Endothelial cell (in vitro differentiated cells): ENCODE results near the gene LIPH. TPM values are rescaled to one million over a fixed set of nuclear protein-coding genes. Genes with fewer than 3 reads are reported as not detected.

Experiments used
- DNase-seq: peaks from one replicate; pipeline ENCODE4 v3.0.0; 2021; ENCODE audit warnings: low spot score
- H3K27ac Mint-ChIP-seq: one replicate; pipeline ENCODE4 v1.8.0; 2021; ENCODE audit warnings: mixed read lengths, inconsistent platforms; ENCODE audit not compliant: unreplicated experiment
- H3K27me3 Mint-ChIP-seq: one replicate; pipeline ENCODE4 v1.8.0; 2021; ENCODE audit warnings: mild to moderate bottlenecking, moderate library complexity, mixed read lengths, inconsistent platforms; ENCODE audit not compliant: unreplicated experiment
- H3K36me3 Mint-ChIP-seq: one replicate; pipeline ENCODE4 v1.8.0; 2021; ENCODE audit warnings: mild to moderate bottlenecking, low read depth, mixed read lengths, inconsistent platforms; ENCODE audit not compliant: unreplicated experiment
- H3K4me1 Mint-ChIP-seq: one replicate; pipeline ENCODE4 v1.8.0; 2021; ENCODE audit warnings: mild to moderate bottlenecking, mixed read lengths, inconsistent platforms; ENCODE audit not compliant: unreplicated experiment
- H3K4me3 Mint-ChIP-seq: one replicate; pipeline ENCODE4 v1.8.0; 2021; ENCODE audit warnings: mild to moderate bottlenecking, mixed read lengths, inconsistent platforms; ENCODE audit not compliant: unreplicated experiment
- H3K9me3 Mint-ChIP-seq: one replicate; pipeline ENCODE4 v1.8.0; 2021; ENCODE audit warnings: mixed read lengths, inconsistent platforms; ENCODE audit not compliant: unreplicated experiment
- total RNA-seq: library from RNA; stranded (reverse); fragmentation: NEBNext Ultra II Directional; extraction: Animal tissue kit (Norgen Biotek cat#: 25700); gene quantifications from one replicate; pipeline ENCODE4 v1.2.1, GENCODE V29; 2021; ENCODE audit not compliant: unreplicated experiment
- TF ChIP-seq, protein P1 (sequence below): fragments of 200-600 bp; sonication (generic); IDR thresholded peaks from one replicate; pipeline ENCODE4 v1.5.0; 2021; ENCODE audit warnings: antibody characterized with exemption; ENCODE audit not compliant: unreplicated experiment

Gene LIPH
- total RNA-seq, 1 donor from 2014 or later: 2.5 TPM

DNA sequence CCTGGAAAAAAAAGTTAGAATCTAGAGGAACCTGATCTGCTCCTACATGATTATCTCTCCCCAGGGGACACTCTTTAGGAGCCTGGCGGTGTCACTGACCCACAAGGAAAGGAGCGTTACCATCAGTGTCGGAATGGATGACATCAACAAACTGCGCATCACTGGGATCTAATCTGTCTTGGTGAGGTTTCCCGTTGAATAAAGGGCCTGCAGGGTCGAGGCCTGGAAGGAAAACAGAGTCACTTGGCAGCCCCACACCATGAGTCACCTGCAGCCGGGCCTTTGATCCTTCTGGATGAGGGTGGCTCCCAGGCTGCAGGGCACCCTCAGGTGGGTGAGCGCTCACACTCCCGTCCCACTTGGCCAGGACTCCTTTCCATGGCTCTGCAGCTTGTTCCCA, 25.0 kb downstream of the LIPH start:
- no peaks in the 10 kb centered on the region for H3K4me1 Mint-ChIP-seq
- no peaks in the 10 kb centered on the region for H3K36me3 Mint-ChIP-seq

DNA sequence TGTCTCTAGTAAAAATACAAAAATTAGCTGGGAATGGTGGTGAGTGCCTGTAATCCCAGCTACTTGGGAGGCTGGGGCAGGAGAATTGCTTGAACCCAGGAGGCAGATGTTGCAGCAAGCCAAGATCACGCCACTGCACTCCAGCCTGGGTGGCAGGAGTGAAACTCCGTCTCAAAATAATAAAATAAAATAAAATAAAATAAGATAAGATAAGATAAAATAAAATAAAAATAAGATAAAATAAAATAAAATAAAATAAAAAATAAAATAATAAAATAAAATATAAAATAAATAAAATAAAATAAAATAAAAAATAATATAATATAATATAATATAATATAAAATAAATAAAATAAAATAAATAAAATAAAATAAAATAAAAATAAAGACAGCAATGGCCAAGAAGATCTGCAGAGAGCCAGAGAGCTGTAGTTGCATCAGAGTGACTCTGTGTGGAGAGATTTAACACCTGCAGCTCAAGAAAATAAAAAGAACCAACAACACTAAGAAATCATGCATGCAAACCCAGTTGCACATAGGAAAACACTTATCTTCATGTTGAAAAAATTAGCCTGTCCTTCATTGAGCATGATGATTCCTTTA, 25.9 kb downstream of the LIPH start:
- TF ChIP-seq, protein P1, sequence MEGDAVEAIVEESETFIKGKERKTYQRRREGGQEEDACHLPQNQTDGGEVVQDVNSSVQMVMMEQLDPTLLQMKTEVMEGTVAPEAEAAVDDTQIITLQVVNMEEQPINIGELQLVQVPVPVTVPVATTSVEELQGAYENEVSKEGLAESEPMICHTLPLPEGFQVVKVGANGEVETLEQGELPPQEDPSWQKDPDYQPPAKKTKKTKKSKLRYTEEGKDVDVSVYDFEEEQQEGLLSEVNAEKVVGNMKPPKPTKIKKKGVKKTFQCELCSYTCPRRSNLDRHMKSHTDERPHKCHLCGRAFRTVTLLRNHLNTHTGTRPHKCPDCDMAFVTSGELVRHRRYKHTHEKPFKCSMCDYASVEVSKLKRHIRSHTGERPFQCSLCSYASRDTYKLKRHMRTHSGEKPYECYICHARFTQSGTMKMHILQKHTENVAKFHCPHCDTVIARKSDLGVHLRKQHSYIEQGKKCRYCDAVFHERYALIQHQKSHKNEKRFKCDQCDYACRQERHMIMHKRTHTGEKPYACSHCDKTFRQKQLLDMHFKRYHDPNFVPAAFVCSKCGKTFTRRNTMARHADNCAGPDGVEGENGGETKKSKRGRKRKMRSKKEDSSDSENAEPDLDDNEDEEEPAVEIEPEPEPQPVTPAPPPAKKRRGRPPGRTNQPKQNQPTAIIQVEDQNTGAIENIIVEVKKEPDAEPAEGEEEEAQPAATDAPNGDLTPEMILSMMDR: no peak
- no peak overlapping the region for H3K4me3 Mint-ChIP-seq
- H3K9me3 Mint-ChIP-seq: no peaks in the 10 kb centered on the region
- no peak for DNase-seq
- H3K27ac Mint-ChIP-seq: no peak overlapping the region
- no peaks in the 10 kb centered on the region for H3K4me1 Mint-ChIP-seq
- no peaks in the 10 kb centered on the region for H3K36me3 Mint-ChIP-seq
- peaks cover 2% of the 10 kb centered on the region for H3K27me3 Mint-ChIP-seq

More for the DNA sequence above, 25.0 kb downstream of the LIPH start:
- Mint-ChIP-seq H3K27me3 (peaks cover 2% of the 10 kb centered on the region), H3K9me3 (no peaks in the 10 kb centered on the region), H3K4me3 (no peak overlapping the region), H3K27ac (no peak overlapping the region)
- DNase-seq: no peak
- TF ChIP-seq, protein P1: no peak

DNA sequence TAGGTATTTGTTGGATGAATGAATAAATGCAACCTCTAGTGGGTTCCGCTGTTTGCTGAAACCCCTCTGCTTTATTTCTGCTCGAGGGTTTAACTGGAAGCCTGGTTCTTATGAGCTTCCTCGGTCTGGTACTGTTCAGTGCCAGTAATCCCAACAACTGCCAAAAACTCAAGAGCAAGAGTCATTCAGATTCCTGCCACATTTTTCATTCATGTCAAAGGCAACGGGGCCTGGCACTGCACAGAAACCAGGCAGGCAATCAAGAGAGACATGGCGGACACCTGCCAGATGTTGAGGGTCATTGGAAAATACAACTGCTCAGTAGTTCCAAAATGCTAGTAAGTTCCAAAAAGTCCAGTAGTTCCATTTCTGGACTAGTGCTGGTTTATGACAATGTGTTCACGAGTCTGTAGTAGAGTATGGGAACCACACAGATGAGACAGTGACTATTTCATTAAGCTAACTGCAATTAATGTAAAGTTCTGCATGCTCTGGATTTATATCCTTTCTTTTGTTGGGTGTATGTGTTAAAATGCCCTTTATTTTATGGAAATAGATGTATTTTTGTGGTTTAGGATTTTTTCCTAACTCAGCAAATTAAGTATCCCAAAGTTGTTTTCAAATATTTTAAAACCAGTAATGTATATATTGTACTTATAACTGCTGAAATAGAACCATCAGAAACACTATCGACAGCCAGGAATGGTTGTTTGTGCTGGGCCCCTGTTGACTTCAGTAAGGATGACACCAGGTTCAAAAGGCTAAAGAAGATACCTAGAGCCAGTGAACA, 30.8 kb downstream of the LIPH start:
- H3K36me3 Mint-ChIP-seq: no peaks in the 10 kb centered on the region
- DNase-seq: no peak
- H3K4me1 Mint-ChIP-seq: no peaks in the 10 kb centered on the region
- no peaks in the 10 kb centered on the region for H3K27me3 Mint-ChIP-seq
- H3K9me3 Mint-ChIP-seq: no peaks in the 10 kb centered on the region
- TF ChIP-seq, protein P1: no peak
- no peak overlapping the region for H3K4me3 Mint-ChIP-seq
- no peak overlapping the region for H3K27ac Mint-ChIP-seq

DNA sequence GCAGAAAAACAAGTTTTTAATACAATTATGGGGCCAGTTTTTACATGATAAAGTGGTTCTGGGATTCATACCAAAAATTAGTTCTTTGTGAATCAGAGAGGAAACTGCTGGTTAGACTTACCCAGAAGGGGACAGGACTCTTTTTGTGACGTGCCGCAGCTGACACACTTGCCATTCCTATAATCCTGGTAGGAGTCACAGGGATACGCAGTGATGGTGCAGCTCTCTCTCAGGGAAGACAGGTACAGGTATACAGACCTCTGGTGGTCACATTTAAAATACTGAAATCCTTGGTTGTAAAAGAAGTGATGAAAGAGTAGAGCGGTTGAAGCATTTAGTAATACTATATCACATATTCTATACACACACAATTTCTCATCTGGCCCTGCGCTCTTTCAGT, 33.4 kb downstream of the LIPH start:
- Mint-ChIP-seq H3K27ac (no peak overlapping the region), H3K4me1 (peaks cover 3% of the 10 kb centered on the region), H3K36me3 (no peaks in the 10 kb centered on the region), H3K9me3 (no peaks in the 10 kb centered on the region), H3K27me3 (no peaks in the 10 kb centered on the region), H3K4me3 (no peak overlapping the region)
- TF ChIP-seq, protein P1: no peak
- no peak for DNase-seq
